Natural killer cell (primary cell): ENCODE data around the gene KAZN. TPM values are rescaled to one million over a fixed set of nuclear protein-coding genes. Genes with fewer than 3 reads are reported as not detected.

Source experiments
- ATAC-seq, 3 donors: fragments of 150-1000 bp in 2 of 3; fragments of 200-7000 bp in 1 of 3; cut with Tn5 transposase; 1 replicate in 1 of 3; 2 replicates in 2 of 3; pipeline ENCODE4 v1.10.0; 2021; ENCODE audit warnings: mild to moderate bottlenecking in 2 of 3, moderate library complexity in 2 of 3
- DNase-seq, 2 donors: peaks; one replicate each; pipeline versions ENCODE4 v3.0.0 to v3.0.0-alpha.2; 2013 to 2021; ENCODE audit warnings: mixed read lengths in 1 of 2
- H3K27ac ChIP-seq: one replicate; pipeline ENCODE4 v1.5.1; 2013; ENCODE audit warnings: mild to moderate bottlenecking, low read length
- H3K27me3 ChIP-seq: one replicate; pipeline ENCODE4 v1.6.1; 2013; ENCODE audit warnings: low read length; ENCODE audit not compliant: control insufficient read depth, insufficient read depth
- H3K36me3 ChIP-seq: one replicate; pipeline ENCODE4 v1.6.1; 2013; ENCODE audit warnings: low read length; ENCODE audit not compliant: control insufficient read depth, insufficient read depth
- H3K4me1 ChIP-seq: one replicate; pipeline ENCODE4 v1.6.1; 2013; ENCODE audit warnings: low read length; ENCODE audit not compliant: control insufficient read depth, insufficient read depth
- H3K4me3 ChIP-seq: one replicate; pipeline ENCODE4 v1.5.1; 2013; ENCODE audit warnings: low read length
- H3K9me3 ChIP-seq: one replicate; pipeline ENCODE4 v1.6.1; 2013; ENCODE audit warnings: low read length; ENCODE audit not compliant: control insufficient read depth, insufficient read depth
- H3K27ac Mint-ChIP-seq, 2 donors: one replicate each; pipeline ENCODE4 v1.8.0; 2022; ENCODE audit warnings: mild to moderate bottlenecking in 2 of 2, mixed read lengths in 2 of 2, moderate library complexity in 1 of 2
- H3K27me3 Mint-ChIP-seq, 2 donors: one replicate each; pipeline ENCODE4 v1.8.0; 2022; ENCODE audit warnings: low read depth in 2 of 2, mixed read lengths in 2 of 2
- H3K36me3 Mint-ChIP-seq: one replicate; pipeline ENCODE4 v1.8.0; 2022; ENCODE audit warnings: mixed read lengths
- H3K4me1 Mint-ChIP-seq, 2 donors: one replicate each; pipeline ENCODE4 v1.8.0; 2022; ENCODE audit warnings: mixed read lengths in 2 of 2
- H3K4me3 Mint-ChIP-seq: one replicate; pipeline ENCODE4 v1.8.0; 2022; ENCODE audit warnings: mild to moderate bottlenecking, moderate library complexity, mixed read lengths
- H3K9me3 Mint-ChIP-seq, 2 donors: one replicate each; pipeline ENCODE4 v1.8.0; 2022; ENCODE audit warnings: mixed read lengths in 2 of 2
- WGBS: methylation state at CpG from one replicate; pipeline ENCODE4 v1.1.7; 2013; ENCODE audit warnings: missing lambda C conversion rate; ENCODE audit not compliant: insufficient coverage; 5-methylcytosine and 5-hydroxymethylcytosine counted together
- intact Hi-C: fragments of 100-400 bp; cut with micrococcal nuclease; formaldehyde crosslinking; loops from one replicate; pipeline ENCODE4 v1.14.2; 2022
- total RNA-seq, 4 donors: library from RNA; stranded (reverse); fragments of 120-200 nt in 1 of 4; gene quantifications; one replicate each; pipeline versions ENCODE4 v1.2.3 to v1.2.4, GENCODE V29; 2013 to 2022
- TF ChIP-seq, protein P1 (sequence below): fragments of 200-600 bp; IDR thresholded peaks from one replicate; pipeline ENCODE4 v1.8.0; 2022; ENCODE audit warnings: antibody characterized with exemption

The KAZN gene
- total RNA-seq, 3 donors from 2014 or later (not counting 1 experiment from before 2014, with no cell fraction given): 1.2 to 2.0 (median 1.7) TPM

DNA sequence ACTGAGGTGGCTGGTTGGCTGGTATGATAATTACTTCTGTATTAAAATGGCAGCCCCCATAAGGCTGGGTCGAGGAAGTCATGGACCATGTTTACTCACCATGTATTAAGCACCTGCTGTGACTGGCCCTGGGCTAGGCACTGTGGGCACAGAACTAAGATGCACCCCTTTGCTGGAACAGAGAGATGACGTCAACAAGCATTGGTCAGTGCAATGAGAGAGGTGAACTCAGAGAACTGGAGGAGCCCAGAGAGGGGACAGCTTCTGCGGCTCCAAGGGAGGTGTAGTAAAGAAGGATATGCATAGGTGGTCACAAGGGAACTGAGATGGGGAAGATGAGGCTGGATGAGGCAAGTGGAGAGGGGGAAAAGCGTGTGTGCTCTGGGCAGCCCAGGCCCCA lies 88.7 kb downstream of the KAZN start:
- Histone ChIP-seq H3K27me3 (no peaks in the 10 kb centered on the region), H3K27ac (no peak overlapping the region), H3K4me3 (no peak overlapping the region), H3K36me3 (no peaks in the 10 kb centered on the region), H3K4me1 (no peaks in the 10 kb centered on the region), H3K9me3 (peaks cover 4% of the 10 kb centered on the region)
- ATAC-seq: no peak
- intact Hi-C loops: loop anchor here (10.0 kb wide), 1 partner anchor 62 kb away; no protein-coding TSS in a partner anchor
- no peaks in the 10 kb centered on the region for H3K9me3 Mint-ChIP-seq
- H3K4me3 Mint-ChIP-seq: no peak overlapping the region
- no peaks in the 10 kb centered on the region for H3K4me1 Mint-ChIP-seq
- H3K36me3 Mint-ChIP-seq: no peaks in the 10 kb centered on the region
- DNase-seq: no peak
- 89% methylated on average over 4 of the region's 4 CpGs for WGBS
- H3K27me3 Mint-ChIP-seq: peaks cover 10 to 19% of the 10 kb centered on the region in 2 donors
- TF ChIP-seq, protein P1, sequence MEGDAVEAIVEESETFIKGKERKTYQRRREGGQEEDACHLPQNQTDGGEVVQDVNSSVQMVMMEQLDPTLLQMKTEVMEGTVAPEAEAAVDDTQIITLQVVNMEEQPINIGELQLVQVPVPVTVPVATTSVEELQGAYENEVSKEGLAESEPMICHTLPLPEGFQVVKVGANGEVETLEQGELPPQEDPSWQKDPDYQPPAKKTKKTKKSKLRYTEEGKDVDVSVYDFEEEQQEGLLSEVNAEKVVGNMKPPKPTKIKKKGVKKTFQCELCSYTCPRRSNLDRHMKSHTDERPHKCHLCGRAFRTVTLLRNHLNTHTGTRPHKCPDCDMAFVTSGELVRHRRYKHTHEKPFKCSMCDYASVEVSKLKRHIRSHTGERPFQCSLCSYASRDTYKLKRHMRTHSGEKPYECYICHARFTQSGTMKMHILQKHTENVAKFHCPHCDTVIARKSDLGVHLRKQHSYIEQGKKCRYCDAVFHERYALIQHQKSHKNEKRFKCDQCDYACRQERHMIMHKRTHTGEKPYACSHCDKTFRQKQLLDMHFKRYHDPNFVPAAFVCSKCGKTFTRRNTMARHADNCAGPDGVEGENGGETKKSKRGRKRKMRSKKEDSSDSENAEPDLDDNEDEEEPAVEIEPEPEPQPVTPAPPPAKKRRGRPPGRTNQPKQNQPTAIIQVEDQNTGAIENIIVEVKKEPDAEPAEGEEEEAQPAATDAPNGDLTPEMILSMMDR: no peak
- H3K27ac Mint-ChIP-seq: no peak overlapping the region

DNA sequence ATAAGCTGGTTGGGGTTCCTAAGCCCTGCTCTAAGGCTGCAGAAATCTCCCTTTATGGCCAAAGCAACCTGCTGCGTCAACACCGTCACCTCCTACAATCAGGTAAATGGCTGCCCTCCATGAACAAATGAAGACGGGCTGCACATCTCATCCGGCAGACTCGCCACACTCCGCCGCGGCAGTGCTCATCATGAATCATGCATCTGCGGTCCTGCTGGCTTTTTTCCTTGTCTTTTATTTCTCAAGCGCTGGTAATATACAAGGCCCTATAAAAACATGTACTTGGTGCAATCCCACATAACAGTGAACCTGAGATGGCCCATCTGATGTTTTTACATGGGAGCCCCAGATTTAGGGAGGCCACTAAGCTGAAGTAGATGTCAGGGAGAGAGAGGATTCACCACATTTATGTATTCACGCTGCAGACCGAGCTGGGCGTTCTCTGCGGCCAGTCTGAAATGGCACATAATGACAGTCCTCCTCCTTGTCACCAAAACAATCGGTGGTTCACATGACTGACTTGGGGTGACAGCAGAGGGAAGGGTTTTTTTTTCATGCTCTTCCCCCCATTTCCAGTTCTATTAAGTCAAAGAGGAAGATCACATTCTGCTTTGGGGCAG lies 91.6 kb downstream of the KAZN start:
- H3K36me3 ChIP-seq: no peaks in the 10 kb centered on the region
- no peaks in the 10 kb centered on the region for H3K27me3 ChIP-seq
- Mint-ChIP-seq H3K27me3 (peaks cover 18% of the 10 kb centered on the region in 2 donors), H3K36me3 (no peaks in the 10 kb centered on the region), H3K4me1 (no peaks in the 10 kb centered on the region), H3K27ac (no peak overlapping the region), H3K9me3 (no peaks in the 10 kb centered on the region), H3K4me3 (no peak overlapping the region)
- no peak for DNase-seq
- no peaks in the 10 kb centered on the region for H3K9me3 ChIP-seq
- TF ChIP-seq, protein P1: no peak
- no peak overlapping the region for H3K4me3 ChIP-seq
- WGBS: 94% methylated on average over 15 of the region's 15 CpGs
- no peak overlapping the region for H3K27ac ChIP-seq
- intact Hi-C loops: loop anchor here (2.0 to 10.0 kb wide), 2 partner anchors 35 to 65 kb away; no protein-coding TSS in a partner anchor
- no peak for ATAC-seq
- H3K4me1 ChIP-seq: no peaks in the 10 kb centered on the region

DNA sequence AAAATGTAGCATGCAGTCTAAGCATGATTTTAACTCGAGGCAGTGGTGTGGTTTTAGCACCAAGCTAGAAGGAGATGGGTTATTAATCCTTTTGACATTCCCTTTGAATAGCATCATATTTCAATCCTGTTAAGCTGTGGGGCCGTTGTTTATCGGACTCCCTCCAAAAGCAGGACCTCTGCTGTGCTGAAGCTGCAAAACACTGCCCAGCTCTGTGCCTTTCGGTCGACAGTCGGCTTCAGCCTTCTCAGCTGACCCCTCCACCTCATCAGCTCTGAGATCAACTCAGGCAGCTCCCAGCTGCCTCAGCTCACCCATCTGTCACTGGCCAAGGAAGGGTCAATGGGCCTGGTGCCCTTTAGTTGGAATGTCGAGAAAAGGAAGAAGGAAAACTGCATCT lies 95.5 kb downstream of the KAZN start:
- no peak for ATAC-seq
- Histone ChIP-seq H3K27me3 (no peaks in the 10 kb centered on the region), H3K4me3 (no peak overlapping the region), H3K4me1 (no peaks in the 10 kb centered on the region), H3K36me3 (no peaks in the 10 kb centered on the region), H3K9me3 (no peaks in the 10 kb centered on the region), H3K27ac (no peak overlapping the region)
- intact Hi-C loops: no loop called here
- H3K4me1 Mint-ChIP-seq: no peaks in the 10 kb centered on the region
- peaks cover 18 to 32% of the 10 kb centered on the region in 2 donors for H3K27me3 Mint-ChIP-seq
- H3K36me3 Mint-ChIP-seq: no peaks in the 10 kb centered on the region
- no peak overlapping the region for H3K27ac Mint-ChIP-seq
- no peak overlapping the region for H3K4me3 Mint-ChIP-seq
- DNase-seq: no peak
- WGBS: 45% methylated on average over 7 of the region's 7 CpGs
- TF ChIP-seq, protein P1: no peak
- no peaks in the 10 kb centered on the region for H3K9me3 Mint-ChIP-seq

DNA sequence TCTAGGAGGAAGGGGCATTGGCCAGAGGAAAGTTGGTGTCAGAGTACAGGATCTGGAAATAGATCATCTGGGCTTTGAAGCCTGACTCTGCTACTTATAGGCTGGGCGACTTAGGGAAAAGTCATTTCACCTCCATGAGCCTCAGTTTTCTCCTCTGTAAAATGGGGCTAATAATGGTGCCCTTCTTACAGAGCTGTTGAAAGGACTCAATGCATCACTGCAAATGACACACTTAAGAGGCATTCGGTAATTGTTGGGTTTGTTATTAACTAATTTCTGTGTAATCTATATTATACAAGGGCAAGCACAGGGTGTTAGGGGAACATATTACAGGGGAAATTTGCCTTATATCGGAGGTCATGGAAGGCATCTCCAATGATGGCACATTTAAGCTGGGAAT lies 96.1 kb downstream of the KAZN start:
- no peak for ATAC-seq
- H3K36me3 Mint-ChIP-seq: no peaks in the 10 kb centered on the region
- Histone ChIP-seq H3K27ac (no peak overlapping the region), H3K4me1 (no peaks in the 10 kb centered on the region), H3K9me3 (no peaks in the 10 kb centered on the region), H3K27me3 (no peaks in the 10 kb centered on the region), H3K36me3 (no peaks in the 10 kb centered on the region), H3K4me3 (no peak overlapping the region)
- intact Hi-C loops: no loop called here
- H3K27ac Mint-ChIP-seq: no peak overlapping the region
- H3K27me3 Mint-ChIP-seq: peaks cover 20 to 38% of the 10 kb centered on the region in 2 donors
- H3K4me3 Mint-ChIP-seq: no peak overlapping the region
- no peaks in the 10 kb centered on the region for H3K9me3 Mint-ChIP-seq
- no peak for DNase-seq
- WGBS: 74% methylated on average over 2 of the region's 3 CpGs
- no peaks in the 10 kb centered on the region for H3K4me1 Mint-ChIP-seq
- TF ChIP-seq, protein P1: no peak
